ENCODE measurements around the gene SKI.

SKI gene

DNA sequence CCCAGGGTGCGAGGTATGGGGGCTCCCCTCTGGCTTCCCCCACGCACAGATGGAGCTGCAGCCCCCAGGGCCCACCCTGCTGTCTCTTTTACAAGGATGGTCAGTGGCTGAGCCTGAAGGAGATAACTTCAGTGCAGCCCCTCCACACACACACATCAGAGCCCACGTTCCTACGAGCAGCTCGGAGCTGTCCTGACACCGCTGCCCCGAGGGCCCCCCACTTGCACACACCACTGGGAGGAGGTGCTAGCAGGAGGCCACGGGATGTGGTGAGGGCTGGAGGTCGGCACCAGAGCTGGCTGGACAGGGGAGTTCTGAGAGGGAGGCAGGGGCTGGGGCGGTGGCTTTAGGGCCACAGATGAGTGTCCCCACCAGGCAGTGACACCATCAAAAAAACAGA lies 109.4 kb downstream of the SKI start:
- no peak for DNase-seq (ENCODE audit: low read depth, low spot score)

DNA sequence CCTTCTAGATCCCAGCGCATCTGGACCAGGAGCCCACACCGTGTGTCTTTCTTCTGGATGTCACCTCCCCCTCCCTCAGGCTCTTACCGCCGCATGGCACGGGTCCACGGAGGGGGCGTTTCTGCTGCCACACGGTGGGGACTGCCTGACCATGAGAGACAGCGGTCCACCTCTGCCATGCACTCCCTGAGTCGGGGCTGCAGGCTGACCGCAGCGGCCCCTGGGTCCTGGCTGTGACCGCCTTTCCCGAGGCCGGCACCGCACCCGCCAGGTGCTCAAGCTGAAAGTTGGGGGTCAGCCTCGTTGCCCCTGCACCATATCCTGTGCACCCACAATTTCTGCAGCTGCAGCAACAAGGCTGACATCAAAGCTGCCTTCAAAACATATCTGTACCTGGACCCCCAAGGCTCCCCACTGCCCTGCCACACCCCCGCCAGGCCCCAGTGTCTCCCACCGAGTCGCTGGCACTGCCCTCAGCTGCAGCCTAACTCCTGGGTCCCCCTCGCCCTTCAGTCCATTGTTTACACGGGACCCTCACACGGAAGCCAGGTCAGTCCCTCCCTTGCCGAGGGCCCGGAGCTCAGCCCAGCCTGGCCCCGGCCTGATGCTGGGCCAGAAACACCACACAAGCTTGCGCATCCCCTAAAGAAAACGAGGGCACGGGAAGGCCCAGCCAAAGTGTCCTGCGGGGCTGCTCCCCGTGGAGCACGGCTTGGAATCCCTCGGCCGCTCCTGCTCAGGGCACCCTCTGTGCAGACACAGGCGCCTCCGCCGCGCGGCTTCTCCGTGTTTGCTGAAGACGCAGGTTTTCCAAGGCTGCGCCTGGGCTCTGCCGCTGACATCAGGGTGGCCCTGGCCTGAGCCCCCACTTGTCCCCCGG lies 111.3 kb downstream of the SKI start:
- DNase-seq (ENCODE audit: low read depth, low spot score), result no peak

DNA sequence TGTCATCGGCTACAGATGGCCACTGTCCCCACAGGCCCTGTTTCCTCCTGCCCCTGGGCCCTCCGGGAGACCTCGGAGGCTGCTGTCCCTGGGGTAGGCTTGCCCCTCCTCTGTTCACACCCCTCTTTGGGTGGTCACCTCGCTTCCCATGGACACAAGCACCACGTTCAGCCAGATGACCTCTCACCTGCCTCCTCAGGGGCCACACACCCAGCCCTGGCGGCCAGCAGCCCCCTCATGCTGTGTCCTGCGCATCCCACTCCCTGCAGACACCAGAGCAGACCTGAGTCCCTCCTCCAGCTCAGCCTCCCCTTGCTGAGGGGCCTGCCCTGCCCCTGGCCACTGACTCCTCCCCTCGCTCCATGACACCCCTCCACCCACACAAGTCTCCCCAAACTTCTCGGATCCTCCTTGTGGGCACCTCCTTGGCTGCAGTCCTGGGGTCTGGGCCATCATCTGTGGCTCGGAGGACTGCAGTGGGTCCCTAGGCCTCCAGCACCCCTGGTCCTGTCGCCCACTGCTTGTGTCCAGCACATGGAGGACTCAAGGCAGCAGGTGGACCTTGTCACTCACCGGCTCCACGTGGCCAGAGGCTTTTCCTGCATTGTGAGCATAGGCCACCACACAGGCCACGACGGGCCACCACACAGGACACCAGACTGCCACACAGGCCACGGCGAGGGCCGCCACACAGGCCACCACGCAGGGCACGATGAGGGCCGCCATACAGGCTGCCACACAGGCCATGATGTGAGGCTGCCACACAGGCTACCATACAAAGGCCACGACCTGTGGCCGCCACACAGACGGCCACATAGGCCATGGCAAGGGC lies 112.2 kb downstream of the SKI start:
- DNase-seq (ENCODE audit: low read depth, low spot score), result no peak

DNA sequence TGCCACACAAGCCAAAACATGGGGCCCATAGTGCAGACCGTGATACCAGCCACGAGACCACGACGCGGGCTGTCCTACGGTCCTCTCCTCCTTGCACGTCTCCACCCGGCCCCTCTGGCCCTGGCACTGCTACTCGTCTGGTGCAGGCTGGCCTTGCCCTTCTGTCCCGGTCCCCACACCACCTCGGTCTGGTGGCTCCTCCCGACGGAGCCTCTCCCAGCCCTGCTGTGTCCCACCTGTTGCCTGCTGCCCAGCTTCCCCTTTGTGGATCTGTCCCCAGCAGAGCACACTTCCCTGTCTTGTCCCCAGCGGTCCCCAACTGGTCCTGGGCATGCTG lies 112.8 kb downstream of the SKI start:
- no peak for DNase-seq (ENCODE audit: low read depth, low spot score)

- DNase-seq (ENCODE audit: low read depth, low spot score), result no peak
Measured at GRCh38 chr1:2341706-2342383, 113.7 kb downstream of the SKI start.

DNA sequence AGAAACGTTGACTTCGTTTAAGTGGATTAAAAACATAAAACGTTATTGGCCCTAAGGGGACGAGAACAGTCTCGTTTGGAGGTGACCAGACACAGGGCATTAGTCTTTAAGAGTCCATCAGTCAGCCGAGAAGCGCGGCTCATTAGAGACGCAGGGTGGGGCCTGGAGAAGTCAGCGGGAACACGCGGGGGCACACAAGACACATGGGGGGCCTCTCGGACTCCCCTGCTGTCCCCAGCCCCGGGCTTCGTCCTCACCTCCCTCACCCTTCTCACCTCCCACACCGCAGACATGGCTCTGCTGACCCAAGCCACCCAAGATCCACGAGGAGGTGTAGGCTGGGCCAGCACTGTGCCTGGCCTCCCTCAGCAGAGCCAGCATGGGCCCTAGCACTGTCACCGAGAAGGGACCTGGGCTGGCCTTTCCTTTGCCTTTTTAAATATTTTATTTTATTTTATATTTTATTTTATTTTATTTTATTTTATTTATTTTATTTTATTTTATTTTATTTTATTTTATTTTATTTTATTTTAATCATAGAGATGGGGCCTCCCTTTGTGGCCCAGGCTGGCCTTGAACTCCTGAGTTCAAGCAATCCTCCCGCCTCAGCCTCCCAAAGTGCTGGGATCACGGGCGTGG lies 114.4 kb downstream of the SKI start:
- DNase-seq (ENCODE audit: low read depth, low spot score), result no peak

GRCh38 chr1:2343023-2343935 lies 115.2 kb downstream of the SKI start:
- DNase-seq (ENCODE audit: low read depth, low spot score), result no peak

DNA sequence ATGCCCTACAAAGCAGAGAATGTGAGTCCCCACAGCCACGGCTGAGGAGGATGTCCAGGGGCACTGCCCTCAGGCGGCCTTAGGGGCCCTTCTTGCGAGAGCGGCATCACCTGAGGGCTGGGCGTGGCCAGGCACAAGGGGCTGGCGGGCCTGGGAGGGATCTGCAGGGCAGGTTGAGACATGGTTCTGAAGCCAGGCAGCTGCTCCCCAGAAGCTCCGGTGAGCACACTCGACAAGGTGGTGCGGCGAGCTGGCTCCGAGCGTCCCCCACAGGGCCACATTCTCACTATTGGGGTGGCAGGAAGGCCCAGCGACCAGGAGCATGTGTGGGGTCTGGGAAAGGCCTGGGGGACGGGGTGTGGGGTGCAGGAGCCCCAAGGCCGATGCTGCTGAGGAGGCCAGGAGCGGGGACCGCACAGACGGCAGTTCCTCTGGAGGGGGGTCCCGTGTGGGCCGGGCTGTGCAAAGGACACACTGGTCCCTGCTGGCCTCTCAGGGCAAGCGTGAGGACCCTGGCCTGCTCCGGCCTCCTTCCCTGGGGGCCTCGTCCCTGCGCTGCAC lies 116.1 kb downstream of the SKI start:
- no peak for DNase-seq (ENCODE audit: low read depth, low spot score)

GRCh38 chr1:2344744-2345296 lies 116.7 kb downstream of the SKI start:
- DNase-seq (ENCODE audit: low read depth, low spot score), result no peak

DNA sequence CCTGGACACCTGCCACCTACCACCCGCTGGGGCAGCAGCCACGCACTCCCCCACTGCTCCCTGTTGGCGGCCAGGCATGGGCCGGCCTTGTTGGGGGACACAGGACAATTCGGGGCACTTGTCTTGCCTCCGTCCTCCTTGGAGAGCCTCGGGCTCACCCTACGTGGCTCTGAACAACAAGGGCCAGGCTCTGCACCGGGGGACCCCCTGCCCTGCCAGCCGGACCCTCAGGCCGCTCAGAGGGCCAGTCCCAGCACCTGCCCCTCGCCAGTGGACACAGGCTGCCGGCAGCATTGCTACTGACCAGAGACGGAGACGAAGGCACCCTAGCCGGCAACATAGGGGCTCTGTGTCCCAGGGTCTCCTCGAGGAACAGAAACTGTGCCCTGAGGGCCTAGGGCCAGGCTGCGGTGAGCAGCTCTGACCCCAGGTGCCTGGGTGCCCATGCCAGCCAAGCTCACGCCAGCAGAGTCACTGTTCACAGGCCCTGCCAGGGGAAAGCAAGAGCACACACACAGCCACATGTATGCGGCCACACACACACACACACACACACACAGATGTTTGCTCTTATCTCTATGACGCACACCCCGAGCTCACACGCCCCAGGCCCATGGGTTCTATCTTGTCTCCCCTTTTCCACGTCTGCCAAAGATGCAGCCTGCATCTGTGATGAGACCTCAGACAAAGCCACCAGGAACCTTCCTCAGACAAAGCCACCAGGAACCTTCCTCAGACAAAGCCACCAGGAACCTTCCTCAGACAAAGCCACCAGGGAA lies 117.4 kb downstream of the SKI start:
- DNase-seq (ENCODE audit: low read depth, low spot score), result no peak

DNA sequence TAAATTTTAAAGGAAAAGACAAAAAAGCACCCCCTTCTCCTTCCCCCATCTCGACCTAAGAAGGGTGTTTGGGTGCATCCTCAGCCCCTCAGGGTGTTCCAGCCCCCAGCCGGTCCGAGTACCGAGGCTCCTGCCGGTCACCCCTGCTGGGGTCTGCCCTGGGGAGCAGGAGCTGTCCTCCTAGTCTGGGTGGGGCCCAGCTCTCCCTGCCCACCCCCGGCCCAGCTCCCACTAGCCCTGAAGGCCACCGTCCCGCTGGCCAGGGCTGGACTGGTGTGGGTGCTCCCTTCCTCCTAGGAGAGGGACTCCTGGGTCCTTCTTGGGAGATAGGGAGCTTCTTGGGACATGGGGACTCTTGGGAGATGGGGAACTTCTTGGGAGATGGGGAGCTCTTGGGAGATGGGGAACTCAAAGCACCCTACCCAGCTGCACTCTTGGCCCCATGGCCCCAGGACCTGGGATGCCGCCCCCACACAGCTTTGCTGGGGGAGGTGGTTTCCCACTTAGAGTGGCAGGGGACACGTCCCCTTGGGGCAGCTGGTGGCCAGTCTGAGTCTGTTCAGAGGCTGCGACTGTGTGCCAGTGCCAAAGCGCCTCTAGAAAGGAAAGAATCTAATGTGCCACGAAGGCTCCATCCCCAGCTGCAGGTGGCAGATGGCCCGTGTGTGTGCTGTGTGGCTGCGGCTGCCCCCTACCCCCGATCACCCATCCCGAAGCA lies 118.7 kb downstream of the SKI start:
- DNase-seq (ENCODE audit: low read depth, low spot score), result no peak

GRCh38 chr1:2347409-2347785 lies 119.3 kb downstream of the SKI start:
- DNase-seq (ENCODE audit: low read depth, low spot score), result no peak

DNA sequence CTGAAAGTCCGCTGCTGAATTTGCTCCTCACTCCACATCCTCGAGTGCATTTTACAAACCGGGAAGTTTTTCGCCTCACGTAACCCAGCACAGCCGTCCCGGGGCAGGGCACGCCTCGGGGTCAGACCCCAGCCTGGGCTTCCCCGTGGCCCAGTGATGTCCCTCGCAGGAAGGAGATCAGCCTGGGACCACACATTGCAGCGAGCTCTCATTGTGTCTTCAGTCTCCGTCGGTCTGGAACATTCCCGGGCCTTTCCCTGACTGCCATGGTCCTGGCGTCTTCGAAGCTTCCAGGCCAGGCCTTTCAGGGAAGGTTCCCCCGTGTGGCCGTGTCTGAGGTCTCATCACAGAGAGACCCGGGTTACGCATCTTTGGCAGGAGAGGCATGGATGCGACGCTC lies 119.8 kb downstream of the SKI start:
- no peak for DNase-seq (ENCODE audit: low read depth, low spot score)

- DNase-seq (ENCODE audit: low read depth, low spot score), result no peak
Measured at GRCh38 chr1:2348346-2349325, 120.5 kb downstream of the SKI start.

DNA sequence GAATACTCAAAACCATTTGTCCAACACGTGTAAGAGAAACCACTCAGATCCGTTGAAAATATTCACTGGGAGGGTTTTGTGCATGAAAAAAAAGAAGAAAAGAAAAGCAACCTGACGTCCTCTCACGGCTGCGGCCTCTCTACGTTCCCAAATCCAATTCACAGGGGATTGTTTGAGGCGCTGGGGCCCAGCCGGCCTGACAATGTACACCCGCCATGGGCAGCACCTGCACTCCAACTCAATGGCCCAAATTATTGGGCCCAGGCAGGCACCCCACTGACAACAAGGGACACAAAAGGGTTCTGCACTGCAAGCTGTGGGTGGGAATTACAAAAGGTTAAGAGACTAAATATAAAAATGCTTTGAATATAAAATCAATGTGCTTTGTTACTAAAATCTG lies 121.7 kb downstream of the SKI start:
- no peak for DNase-seq (ENCODE audit: low read depth, low spot score)

GRCh38 chr1:2350501-2350900 lies 122.4 kb downstream of the SKI start:
- DNase-seq (ENCODE audit: low read depth, low spot score), result no peak

DNA sequence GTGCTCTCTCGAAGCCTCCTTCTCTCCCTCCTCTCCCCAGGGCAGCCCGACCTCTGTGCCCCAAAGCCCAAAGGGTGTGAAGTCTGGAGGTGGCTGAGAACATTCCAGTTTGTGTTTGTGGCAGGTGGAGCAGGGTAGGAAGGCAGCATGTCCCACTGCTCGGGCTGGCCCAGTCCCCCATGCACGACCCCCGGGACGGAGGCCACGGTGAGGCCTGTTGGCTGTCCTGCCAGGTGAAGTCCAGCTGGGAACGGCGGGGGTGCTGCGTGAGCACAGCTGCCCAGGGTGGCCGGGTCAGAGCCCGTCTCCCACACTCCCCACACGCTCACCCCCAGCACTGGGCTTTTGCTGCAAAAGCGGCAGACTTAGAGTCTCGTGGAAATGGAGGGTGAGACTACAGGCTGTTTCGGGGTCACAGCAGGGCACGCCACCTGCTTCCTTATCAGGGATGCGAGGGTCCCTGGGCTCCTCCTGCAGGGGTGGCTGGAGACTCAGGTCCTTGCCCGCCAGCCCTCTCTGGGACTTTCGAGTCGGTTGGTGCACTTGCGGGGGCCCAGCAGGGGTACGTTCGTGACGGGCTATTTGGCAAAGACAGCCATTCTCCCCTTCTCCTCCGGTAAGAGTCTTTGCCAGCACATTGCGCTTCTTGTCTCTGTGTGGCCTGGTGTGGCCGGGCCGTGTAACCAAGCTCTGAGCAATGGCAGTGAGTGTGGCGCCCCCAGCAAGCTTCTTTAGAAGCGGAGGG lies 123.0 kb downstream of the SKI start:
- DNase-seq (ENCODE audit: low read depth, low spot score), result no peak
